ENCODE results near the gene RTL1. TPM values are rescaled to one million over a fixed set of nuclear protein-coding genes. Genes with fewer than 3 reads are reported as not detected.

Gene RTL1
- total and polyA plus RNA-seq, 8 donors = 0.06 to 0.20 (median 0.10) TPM; not detected in 2

DNA sequence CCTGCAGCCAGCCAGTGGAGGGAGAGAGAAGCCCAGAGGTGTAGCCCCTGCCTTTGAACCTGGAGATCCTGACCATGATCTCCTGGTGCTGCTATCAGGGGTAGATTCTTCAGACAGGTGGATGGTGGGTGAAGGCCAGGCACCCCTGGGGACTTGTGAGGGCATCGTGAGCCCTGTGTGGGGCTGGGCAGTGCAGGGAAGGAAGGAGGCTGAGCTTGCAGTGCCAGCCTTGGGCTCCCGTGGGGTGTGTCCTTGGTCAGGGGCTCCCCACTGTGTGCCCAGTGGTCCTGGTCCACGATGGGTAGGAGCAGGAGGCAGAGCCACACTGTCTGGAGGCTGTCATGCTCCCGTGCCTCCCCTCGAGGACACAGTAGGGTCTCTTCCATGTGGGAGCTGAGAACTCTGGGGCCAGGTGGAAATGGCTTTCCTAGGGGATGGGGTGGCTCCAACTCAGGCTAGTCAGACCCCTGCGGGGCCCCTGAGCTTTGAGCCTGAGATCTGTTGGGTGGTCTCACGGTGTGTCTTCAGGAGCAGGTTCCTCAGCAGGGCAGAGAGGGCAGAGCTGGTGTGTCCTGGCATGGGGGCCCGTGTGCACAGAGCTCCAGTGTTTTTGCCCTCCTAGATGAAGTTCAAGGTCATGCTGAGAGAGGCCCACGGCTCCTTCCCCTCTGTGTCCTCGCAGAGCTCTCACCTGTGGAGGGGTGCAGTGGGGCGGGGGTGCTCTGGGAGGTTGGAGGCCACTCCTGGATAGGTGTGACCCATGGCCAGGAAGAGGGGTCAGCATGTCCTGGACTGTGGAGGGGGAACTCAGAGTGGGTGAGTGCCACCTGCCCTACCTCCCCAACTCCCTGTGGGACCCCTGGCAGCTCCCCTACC, 25.0 kb downstream of the RTL1 start:
- Histone ChIP-seq H3K4me1 (no peaks in the 10 kb centered on the region), H3K9me3 (peaks cover 0 to 4% of the 10 kb centered on the region in 2 donors), H3K4me3 (no peak overlapping the region), H3K36me3 (no peaks in the 10 kb centered on the region), H3K27me3 (peaks cover 0 to 25% of the 10 kb centered on the region in 2 donors), H3K27ac (no peak overlapping the region)
- peak in 1 of 4 donors; percentile 57 for DNase-seq
- intact Hi-C loops (cut with DNase I) = no loop called here
- TF ChIP-seq, protein P1, sequence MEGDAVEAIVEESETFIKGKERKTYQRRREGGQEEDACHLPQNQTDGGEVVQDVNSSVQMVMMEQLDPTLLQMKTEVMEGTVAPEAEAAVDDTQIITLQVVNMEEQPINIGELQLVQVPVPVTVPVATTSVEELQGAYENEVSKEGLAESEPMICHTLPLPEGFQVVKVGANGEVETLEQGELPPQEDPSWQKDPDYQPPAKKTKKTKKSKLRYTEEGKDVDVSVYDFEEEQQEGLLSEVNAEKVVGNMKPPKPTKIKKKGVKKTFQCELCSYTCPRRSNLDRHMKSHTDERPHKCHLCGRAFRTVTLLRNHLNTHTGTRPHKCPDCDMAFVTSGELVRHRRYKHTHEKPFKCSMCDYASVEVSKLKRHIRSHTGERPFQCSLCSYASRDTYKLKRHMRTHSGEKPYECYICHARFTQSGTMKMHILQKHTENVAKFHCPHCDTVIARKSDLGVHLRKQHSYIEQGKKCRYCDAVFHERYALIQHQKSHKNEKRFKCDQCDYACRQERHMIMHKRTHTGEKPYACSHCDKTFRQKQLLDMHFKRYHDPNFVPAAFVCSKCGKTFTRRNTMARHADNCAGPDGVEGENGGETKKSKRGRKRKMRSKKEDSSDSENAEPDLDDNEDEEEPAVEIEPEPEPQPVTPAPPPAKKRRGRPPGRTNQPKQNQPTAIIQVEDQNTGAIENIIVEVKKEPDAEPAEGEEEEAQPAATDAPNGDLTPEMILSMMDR (IDR thresholded peaks at IDR 0.05) = no peak
- ATAC-seq = no peak

DNA sequence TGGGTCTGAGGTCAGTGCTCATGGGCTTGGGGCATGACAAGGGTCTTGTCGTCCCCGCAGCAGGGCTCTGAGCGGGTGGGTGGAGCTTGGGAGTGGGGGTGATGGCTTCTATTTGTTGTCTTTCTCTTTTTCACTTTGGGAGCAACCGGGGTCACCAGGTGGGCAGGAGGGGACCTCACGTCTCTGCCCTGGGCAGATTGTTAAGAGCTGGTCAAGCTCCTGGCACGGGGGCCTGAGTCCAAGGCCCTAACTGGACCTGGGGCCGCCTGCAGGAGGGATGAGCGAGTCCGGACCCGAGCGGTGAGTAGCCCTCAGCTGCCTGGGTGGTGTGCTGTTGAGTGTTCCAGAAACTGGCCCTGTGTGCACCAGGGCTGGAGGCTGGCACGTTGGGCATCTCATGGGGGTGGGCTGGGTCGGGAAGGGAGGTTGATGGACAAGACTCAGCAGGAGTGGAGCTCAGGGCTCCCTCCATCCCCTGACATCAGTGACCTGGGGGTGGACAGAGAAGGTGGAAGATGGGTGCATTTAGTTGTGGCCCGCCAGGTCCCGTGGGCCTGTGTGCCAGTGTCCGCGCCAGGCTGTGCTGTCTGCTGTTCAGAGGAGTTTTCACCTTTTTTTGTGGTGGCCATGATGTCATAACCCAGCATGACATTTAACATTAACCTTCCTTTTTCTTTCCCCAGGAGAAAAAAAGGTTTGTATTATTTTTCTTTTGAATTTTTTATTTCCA, 27.5 kb downstream of the RTL1 start:
- Histone ChIP-seq H3K27me3 (peaks cover 0 to 25% of the 10 kb centered on the region in 2 donors), H3K4me1 (no peaks in the 10 kb centered on the region), H3K9me3 (no peaks in the 10 kb centered on the region), H3K27ac (no peak overlapping the region), H3K36me3 (no peaks in the 10 kb centered on the region), H3K4me3 (no peak overlapping the region)
- ATAC-seq (no peak), DNase-seq (peak in 1 of 4 donors; percentile 57)
- intact Hi-C loops (cut with DNase I) = no loop called here
- TF ChIP-seq, protein P1 (IDR thresholded peaks at IDR 0.05) = no peak

DNA sequence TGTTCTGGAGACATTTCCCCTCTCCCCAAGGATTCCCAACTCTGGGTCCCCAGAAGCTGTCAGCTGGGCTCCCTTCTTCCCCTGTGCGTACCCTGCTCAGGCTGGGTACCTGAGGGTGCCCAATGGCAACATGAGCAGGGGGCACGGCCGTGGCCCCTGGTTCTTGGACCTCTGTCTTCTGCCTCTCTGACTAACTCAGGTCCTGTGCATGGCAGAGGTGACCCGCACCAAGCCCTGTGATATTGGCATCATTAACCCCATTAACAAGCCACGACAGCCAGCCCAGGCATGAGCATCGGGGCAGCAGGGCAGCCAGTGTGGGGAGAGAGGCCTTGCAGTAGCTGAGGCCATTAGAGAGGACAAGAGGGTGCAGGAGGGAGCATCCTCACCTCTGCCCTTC, 28.4 kb downstream of the RTL1 start:
- Histone ChIP-seq H3K27me3 (peaks cover 0 to 25% of the 10 kb centered on the region in 2 donors), H3K4me3 (no peak overlapping the region), H3K27ac (no peak overlapping the region), H3K4me1 (no peaks in the 10 kb centered on the region), H3K9me3 (no peaks in the 10 kb centered on the region), H3K36me3 (no peaks in the 10 kb centered on the region)
- ATAC-seq = no peak
- intact Hi-C loops (cut with DNase I) = no loop called here
- DNase-seq = peak in 1 of 4 donors; percentile 35
- TF ChIP-seq, protein P1 (IDR thresholded peaks at IDR 0.05) = no peak

DNA sequence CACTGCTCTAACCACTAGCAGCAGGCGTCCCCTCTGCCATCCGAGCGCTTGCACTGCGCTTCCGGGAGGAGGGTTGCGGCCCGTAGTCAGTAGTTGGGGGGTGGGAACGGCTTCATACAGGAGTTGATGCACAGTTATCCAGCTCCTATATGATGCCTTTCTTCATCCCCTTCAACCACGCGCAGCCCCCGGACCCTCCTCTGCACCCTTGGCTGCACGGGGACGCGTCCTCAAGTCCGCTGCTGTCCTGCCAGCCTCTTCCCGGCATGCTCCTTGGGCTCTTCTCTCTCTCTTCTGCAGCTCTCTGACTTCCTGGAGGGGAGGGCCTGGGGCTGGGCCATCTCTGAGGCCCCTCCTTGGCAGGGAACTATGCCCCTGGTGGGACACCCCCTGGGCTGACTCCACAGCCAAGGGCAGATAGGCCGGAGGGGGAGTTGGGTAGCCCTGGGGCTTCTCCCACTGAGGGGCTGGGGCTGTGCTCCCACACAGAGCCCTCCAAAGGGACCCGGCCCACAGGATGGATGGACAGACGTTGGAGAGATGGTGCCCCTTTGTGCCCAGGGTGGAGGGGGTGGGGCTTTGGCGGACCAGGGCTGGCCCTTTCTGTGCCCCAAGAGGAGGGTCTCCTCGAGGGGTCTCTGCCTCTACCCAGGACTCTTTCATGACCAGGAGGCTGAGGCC, 29.0 kb downstream of the RTL1 start:
- Histone ChIP-seq H3K4me3 (no peak overlapping the region), H3K4me1 (no peaks in the 10 kb centered on the region), H3K9me3 (no peaks in the 10 kb centered on the region), H3K27me3 (peaks cover 0 to 25% of the 10 kb centered on the region in 2 donors), H3K36me3 (no peaks in the 10 kb centered on the region), H3K27ac (no peak overlapping the region)
- no peak for ATAC-seq
- peak in 2 of 4 donors; percentile 12 to 56 for DNase-seq
- intact Hi-C loops (cut with DNase I) = no loop called here
- TF ChIP-seq, protein P1 (IDR thresholded peaks at IDR 0.05) = no peak
